HepG2 (cell line): ENCODE results near the gene DNMT3A. TPM values are rescaled to one million over a fixed set of nuclear protein-coding genes. Genes with fewer than 3 reads are reported as not detected.

Experiments
- ATM ChIP-seq: fragments of 450-650 bp; IDR thresholded peaks from 2 replicates; pipeline ENCODE4 v1.7.1; 2017; ENCODE audit warnings: mild to moderate bottlenecking, borderline replicate concordance
- GABPA ChIP-seq, 2 experiments: IDR thresholded peaks; 2 replicates each; pipeline ENCODE4 v1.6.1; 2011 to 2016; ENCODE audit warnings: low read depth in 2 of 2, low read length in 1 of 2, missing biosample characterization in 1 of 2, missing genetic modification characterization in 1 of 2
- GLI4 ChIP-seq: sonication (generic); formaldehyde crosslinking; IDR thresholded peaks from 2 replicates; pipeline ENCODE4 v1.5.1; 2020; ENCODE audit warnings: missing genetic modification reagents, mild to moderate bottlenecking, moderate library complexity, borderline replicate concordance
- HNF4G ChIP-seq, 2 experiments: sonication (generic) in 1 of 2; formaldehyde crosslinking in 1 of 2; IDR thresholded peaks; 2 replicates each; pipeline versions ENCODE4 v1.4.0 to v1.6.1; 2011 to 2020; ENCODE audit warnings: borderline replicate concordance in 2 of 2, low read depth in 2 of 2, mild to moderate bottlenecking in 2 of 2, low read length in 1 of 2, missing genetic modification reagents in 1 of 2, moderate library complexity in 1 of 2
- MEIS1 ChIP-seq: sonication (generic); formaldehyde crosslinking; IDR thresholded peaks from 2 replicates; pipeline ENCODE4 v1.9.0; 2021; ENCODE audit warnings: mild to moderate bottlenecking, missing genetic modification reagents, moderate library complexity, borderline replicate concordance
- MTA1 ChIP-seq: sonication (generic); formaldehyde crosslinking; IDR thresholded peaks from 2 replicates; pipeline ENCODE4 v1.4.0; 2020; ENCODE audit warnings: missing genetic modification reagents, mild to moderate bottlenecking, borderline replicate concordance
- NFE2L1 ChIP-seq: sonication (generic); formaldehyde crosslinking; IDR thresholded peaks from 2 replicates; pipeline ENCODE4 v1.4.0; 2020; ENCODE audit warnings: missing genetic modification reagents, mild to moderate bottlenecking, borderline replicate concordance
- PPARG ChIP-seq: conservative IDR thresholded peaks from 2 replicates; pipeline ENCODE4 v1.6.1; 2016; ENCODE audit warnings: missing biosample characterization, missing genetic modification reagents
- RFX5 ChIP-seq: IDR thresholded peaks from 2 replicates; pipeline ENCODE4 v1.6.1; 2011; ENCODE audit warnings: low read depth, low read length, improper control_type of control experiment
- SSRP1 ChIP-seq: IDR thresholded peaks from 2 replicates; pipeline ENCODE4 v1.6.1; 2016; ENCODE audit warnings: control low read depth
- TARDBP ChIP-seq: sonication (generic); formaldehyde crosslinking; IDR thresholded peaks from 2 replicates; pipeline ENCODE4 v1.8.0; 2022; ENCODE audit warnings: mild to moderate bottlenecking, missing genetic modification reagents
- TBP ChIP-seq: sonication (generic); formaldehyde crosslinking; IDR thresholded peaks from 2 replicates; pipeline ENCODE4 v1.5.0; 2020; ENCODE audit warnings: missing genetic modification reagents
- ZBTB20 ChIP-seq: sonication (generic); formaldehyde crosslinking; IDR thresholded peaks from 2 replicates; pipeline ENCODE4 v1.8.1; 2023; ENCODE audit warnings: missing genetic modification reagents, low read depth, mild to moderate bottlenecking, borderline replicate concordance
- ZBTB3 ChIP-seq: sonication (generic); formaldehyde crosslinking; IDR thresholded peaks from 2 replicates; pipeline ENCODE4 v1.4.0; 2020; ENCODE audit warnings: low read depth, mild to moderate bottlenecking, moderate library complexity, missing genetic modification reagents, borderline replicate concordance
- ZNF251 ChIP-seq: sonication (generic); formaldehyde crosslinking; IDR thresholded peaks from 2 replicates; pipeline ENCODE4 v1.9.0; 2021; ENCODE audit warnings: mild to moderate bottlenecking, missing genetic modification reagents
- ZNF30 ChIP-seq: sonication (generic); formaldehyde crosslinking; IDR thresholded peaks from 2 replicates; pipeline ENCODE4 v1.5.0; 2020; ENCODE audit warnings: mild to moderate bottlenecking, missing genetic modification reagents
- ZNF335 ChIP-seq: sonication (generic); formaldehyde crosslinking; IDR thresholded peaks from 2 replicates; pipeline ENCODE4 v1.4.0; 2020; ENCODE audit warnings: missing genetic modification reagents
- ZNF724P ChIP-seq: sonication (generic); formaldehyde crosslinking; IDR thresholded peaks from 2 replicates; pipeline ENCODE4 v1.8.0; 2022; ENCODE audit warnings: missing genetic modification reagents, borderline replicate concordance
- ZSCAN25 ChIP-seq: sonication (generic); formaldehyde crosslinking; IDR thresholded peaks from 2 replicates; pipeline ENCODE4 v1.8.0; 2022; ENCODE audit warnings: mild to moderate bottlenecking, missing genetic modification reagents
- polyA plus RNA-seq, 8 experiments: library from polyadenylated mRNA; depleted of rRNA in 3 of 8; stranded (reverse) in 7 of 8; unstranded in 1 of 8; fragments of >200 nt; fragmentation: Illumina TruSeq in 4 of 8; extraction: Trizol in 4 of 8; gene quantifications; 2 replicates each; pipeline versions ENCODE4 v1.2.1 to v1.2.3, GENCODE V29; 2011 to 2016; ENCODE audit warnings: low read depth in 4 of 8, missing spikeins in 1 of 8, mixed read lengths in 1 of 8; ENCODE audit not compliant: insufficient read depth in 1 of 8
- total RNA-seq, 5 experiments: library from RNA; depleted of rRNA; stranded (reverse); fragments of >200 nt; fragmentation: Illumina TruSeq; extraction: Trizol; gene quantifications; 2 replicates each; pipeline ENCODE4 v1.2.3, GENCODE V29; 2016; ENCODE audit warnings: low read depth in 1 of 5
- TF ChIP-seq, protein P1 (sequence below): sonication (generic); formaldehyde crosslinking; IDR thresholded peaks from 2 replicates; pipeline ENCODE4 v1.8.1; 2023; ENCODE audit warnings: mild to moderate bottlenecking, missing genetic modification reagents
- TF ChIP-seq, protein P2 (sequence below): IDR thresholded peaks from 2 replicates; pipeline ENCODE4 v1.6.1; 2016; ENCODE audit warnings: missing compliant biosample characterization, missing genetic modification reagents, borderline replicate concordance
- TF ChIP-seq, protein P3 (sequence below): IDR thresholded peaks from 2 replicates; pipeline ENCODE4 v1.6.1; 2012; ENCODE audit warnings: low read depth, low read length, improper control_type of control experiment
- TF ChIP-seq, protein P4 (sequence below): sonication (generic); formaldehyde crosslinking; IDR thresholded peaks from 2 replicates; pipeline ENCODE4 v1.4.0; 2020; ENCODE audit warnings: missing genetic modification reagents

The DNMT3A gene
- total and polyA plus RNA-seq, 2 of the 13 experiments (the other 11 are each of a cell fraction or from before 2014, with no cell fraction given) = 14.7 to 29.1 TPM

DNA sequence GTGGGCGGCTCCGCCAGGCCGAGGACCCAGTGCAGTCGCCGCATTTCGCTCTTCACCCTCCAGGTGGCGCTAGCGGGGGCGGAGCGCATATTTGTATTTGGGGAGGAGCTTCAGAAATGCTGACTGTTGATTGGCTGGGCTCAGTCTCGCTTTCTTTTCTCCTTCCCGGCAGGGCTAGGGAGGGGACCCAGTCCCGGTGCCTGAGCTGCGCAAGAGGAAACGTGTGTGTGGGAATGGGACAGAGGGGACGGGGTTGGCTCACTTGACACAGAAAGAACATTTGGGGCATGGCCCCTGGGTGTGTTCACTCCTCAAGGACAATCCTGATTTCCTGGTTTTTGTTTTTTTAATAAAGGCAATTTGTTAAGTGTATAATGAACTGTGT, 20.3 kb upstream of the DNMT3A start (continued):
- TF ChIP-seq GABPA (IDR thresholded peaks at IDR 0.05; ENCODE audit: low read depth, low read length) (no peak), GABPA (CRISPR knock-in tag; IDR thresholded peaks at IDR 0.05; ENCODE audit: low read depth) (peak; percentile 67; the same call in 1 of the 2 replicates), ZBTB20 (0 out of 2 replicates have a peak, but pooled peaks have one; percentile 3), ZNF724P (CRISPR knock-in tag) (peak; percentile 68; the same call in 1 of the 2 replicates), ZNF251 (CRISPR knock-in tag) (no peak), MTA1 (0 out of 2 replicates have a peak, but pooled peaks have one; percentile 47), TARDBP (CRISPR knock-in tag) (0 out of 2 replicates have a peak, but pooled peaks have one; percentile 42), ZSCAN25 (CRISPR knock-in tag) (no peak), ATM (no peak), MEIS1 (CRISPR knock-in tag) (peak; percentile 67; the same call in 1 of the 2 replicates), ZBTB3 (CRISPR knock-in tag) (no peak), ZNF30 (CRISPR knock-in tag) (no peak), TBP (no peak), SSRP1 (CRISPR knock-in tag) (no peak), ZNF335 (CRISPR knock-in tag) (peak; percentile 61; the same call in 1 of the 2 replicates), HNF4G (IDR thresholded peaks at IDR 0.05; ENCODE audit: borderline replicate concordance, low read depth, low read length) (no peak), HNF4G (CRISPR knock-in tag; IDR thresholded peaks at IDR 0.05; ENCODE audit: borderline replicate concordance, low read depth) (no peak), GLI4 (peak; percentile 69; the same call in 1 of the 2 replicates), RFX5 (peak; percentile 65; the same call in 1 of the 2 replicates), PPARG (CRISPR knock-in tag) (no peak; the same call in 1 of the 2 replicates), NFE2L1 (CRISPR knock-in tag) (no peak)
- TF ChIP-seq, protein P1, sequence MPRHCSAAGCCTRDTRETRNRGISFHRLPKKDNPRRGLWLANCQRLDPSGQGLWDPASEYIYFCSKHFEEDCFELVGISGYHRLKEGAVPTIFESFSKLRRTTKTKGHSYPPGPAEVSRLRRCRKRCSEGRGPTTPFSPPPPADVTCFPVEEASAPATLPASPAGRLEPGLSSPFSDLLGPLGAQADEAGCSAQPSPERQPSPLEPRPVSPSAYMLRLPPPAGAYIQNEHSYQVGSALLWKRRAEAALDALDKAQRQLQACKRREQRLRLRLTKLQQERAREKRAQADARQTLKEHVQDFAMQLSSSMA = no peak
- TF ChIP-seq, protein P2, sequence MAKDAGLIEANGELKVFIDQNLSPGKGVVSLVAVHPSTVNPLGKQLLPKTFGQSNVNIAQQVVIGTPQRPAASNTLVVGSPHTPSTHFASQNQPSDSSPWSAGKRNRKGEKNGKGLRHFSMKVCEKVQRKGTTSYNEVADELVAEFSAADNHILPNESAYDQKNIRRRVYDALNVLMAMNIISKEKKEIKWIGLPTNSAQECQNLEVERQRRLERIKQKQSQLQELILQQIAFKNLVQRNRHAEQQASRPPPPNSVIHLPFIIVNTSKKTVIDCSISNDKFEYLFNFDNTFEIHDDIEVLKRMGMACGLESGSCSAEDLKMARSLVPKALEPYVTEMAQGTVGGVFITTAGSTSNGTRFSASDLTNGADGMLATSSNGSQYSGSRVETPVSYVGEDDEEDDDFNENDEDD (CRISPR knock-in tag) = peak; percentile 56; the same call in 1 of the 2 replicates
- TF ChIP-seq, protein P3, sequence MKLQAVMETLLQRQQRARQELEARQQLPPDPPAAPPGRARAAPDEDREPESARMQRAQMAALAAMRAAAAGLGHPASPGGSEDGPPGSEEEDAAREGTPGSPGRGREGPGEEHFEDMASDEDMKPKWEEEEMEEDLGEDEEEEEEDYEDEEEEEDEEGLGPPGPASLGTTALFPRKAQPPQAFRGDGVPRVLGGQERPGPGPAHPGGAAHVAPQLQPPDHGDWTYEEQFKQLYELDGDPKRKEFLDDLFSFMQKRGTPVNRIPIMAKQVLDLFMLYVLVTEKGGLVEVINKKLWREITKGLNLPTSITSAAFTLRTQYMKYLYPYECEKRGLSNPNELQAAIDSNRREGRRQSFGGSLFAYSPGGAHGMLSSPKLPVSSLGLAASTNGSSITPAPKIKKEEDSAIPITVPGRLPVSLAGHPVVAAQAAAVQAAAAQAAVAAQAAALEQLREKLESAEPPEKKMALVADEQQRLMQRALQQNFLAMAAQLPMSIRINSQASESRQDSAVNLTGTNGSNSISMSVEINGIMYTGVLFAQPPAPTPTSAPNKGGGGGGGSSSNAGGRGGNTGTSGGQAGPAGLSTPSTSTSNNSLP = 0 out of 2 replicates have a peak, but pooled peaks have one; percentile 43
- TF ChIP-seq, protein P4, sequence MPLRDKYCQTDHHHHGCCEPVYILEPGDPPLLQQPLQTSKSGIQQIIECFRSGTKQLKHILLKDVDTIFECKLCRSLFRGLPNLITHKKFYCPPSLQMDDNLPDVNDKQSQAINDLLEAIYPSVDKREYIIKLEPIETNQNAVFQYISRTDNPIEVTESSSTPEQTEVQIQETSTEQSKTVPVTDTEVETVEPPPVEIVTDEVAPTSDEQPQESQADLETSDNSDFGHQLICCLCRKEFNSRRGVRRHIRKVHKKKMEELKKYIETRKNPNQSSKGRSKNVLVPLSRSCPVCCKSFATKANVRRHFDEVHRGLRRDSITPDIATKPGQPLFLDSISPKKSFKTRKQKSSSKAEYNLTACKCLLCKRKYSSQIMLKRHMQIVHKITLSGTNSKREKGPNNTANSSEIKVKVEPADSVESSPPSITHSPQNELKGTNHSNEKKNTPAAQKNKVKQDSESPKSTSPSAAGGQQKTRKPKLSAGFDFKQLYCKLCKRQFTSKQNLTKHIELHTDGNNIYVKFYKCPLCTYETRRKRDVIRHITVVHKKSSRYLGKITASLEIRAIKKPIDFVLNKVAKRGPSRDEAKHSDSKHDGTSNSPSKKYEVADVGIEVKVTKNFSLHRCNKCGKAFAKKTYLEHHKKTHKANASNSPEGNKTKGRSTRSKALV = 0 out of 2 replicates have a peak, but pooled peaks have one; percentile 72
